Mesenchymal stem cell (in vitro differentiated cells and primary cell): Measurements from ENCODE around the gene PLXNA2.
A peak's percentile ranks its signal among the peaks of the same experiment; 100 is the strongest.

Experiments used
- DNase-seq: peaks from one replicate; pipeline ENCODE4 v3.0.0-alpha.2; 2013
- H2AFZ ChIP-seq: one replicate; pipeline ENCODE4 v1.6.1; 2013; ENCODE audit warnings: low read depth, mild to moderate bottlenecking, control low read depth, inconsistent platforms, low read length, moderate library complexity
- H2AK5ac ChIP-seq: 2 replicates; pipeline ENCODE4 v1.6.1; 2013; ENCODE audit warnings: low read length, moderate library complexity, mild to moderate bottlenecking, inconsistent platforms; ENCODE audit not compliant: severe bottlenecking
- H2BK120ac ChIP-seq: one replicate; pipeline ENCODE4 v1.6.1; 2013; ENCODE audit warnings: low read depth, mild to moderate bottlenecking, inconsistent platforms, low read length, moderate library complexity
- H2BK12ac ChIP-seq, 2 experiments: one replicate each; pipeline ENCODE4 v1.6.1; 2013; ENCODE audit warnings: inconsistent platforms in 2 of 2, low read length in 2 of 2, mild to moderate bottlenecking in 2 of 2, moderate library complexity in 2 of 2, control low read depth in 1 of 2
- H2BK15ac ChIP-seq: one replicate; pipeline ENCODE4 v1.6.1; 2013; ENCODE audit warnings: mild to moderate bottlenecking, low read depth, inconsistent platforms; ENCODE audit not compliant: poor library complexity, severe bottlenecking
- H2BK5ac ChIP-seq: 2 replicates; pipeline ENCODE4 v1.6.1; 2013; ENCODE audit warnings: low read depth, mild to moderate bottlenecking, low read length, control low read depth, inconsistent platforms; ENCODE audit not compliant: poor library complexity, severe bottlenecking
- H3K14ac ChIP-seq, 2 experiments: one replicate each; pipeline ENCODE4 v1.6.1; 2013; ENCODE audit warnings: inconsistent platforms in 2 of 2, low read length in 2 of 2, control low read depth in 1 of 2, mild to moderate bottlenecking in 1 of 2, moderate library complexity in 1 of 2
- H3K18ac ChIP-seq, 2 experiments: one replicate each; pipeline ENCODE4 v1.6.1; 2013; ENCODE audit warnings: inconsistent platforms in 2 of 2, low read length in 2 of 2, control low read depth in 1 of 2, low read depth in 1 of 2, mild to moderate bottlenecking in 1 of 2
- H3K23ac ChIP-seq, 2 experiments: one replicate each; pipeline ENCODE4 v1.6.1; 2013; ENCODE audit warnings: inconsistent platforms in 2 of 2, low read length in 2 of 2, mild to moderate bottlenecking in 2 of 2, moderate library complexity in 2 of 2, control low read depth in 1 of 2
- H3K27ac ChIP-seq: 2 replicates; pipeline ENCODE4 v1.5.1; 2013; ENCODE audit warnings: mild to moderate bottlenecking, moderate library complexity, low read length, control low read depth, inconsistent platforms; ENCODE audit not compliant: poor library complexity, severe bottlenecking
- H3K27me3 ChIP-seq, 2 experiments: 2 replicates each; pipeline versions ENCODE4 v1.6.1 to v1.7.0; 2013; ENCODE audit warnings: low read length in 2 of 2, mild to moderate bottlenecking in 2 of 2, moderate library complexity in 2 of 2, control low read depth in 1 of 2, inconsistent platforms in 1 of 2; ENCODE audit not compliant: control insufficient read depth in 1 of 2, insufficient read depth in 1 of 2
- H3K36me3 ChIP-seq, 2 experiments: 2 replicates each; pipeline versions ENCODE4 v1.6.1 to v1.7.0; 2013; ENCODE audit warnings: low read length in 2 of 2, control low read depth in 1 of 2, inconsistent platforms in 1 of 2, low read depth in 1 of 2, mild to moderate bottlenecking in 1 of 2; ENCODE audit not compliant: insufficient read depth in 2 of 2, control insufficient read depth in 1 of 2
- H3K4ac ChIP-seq, 2 experiments: one replicate each; pipeline ENCODE4 v1.6.1; 2013; ENCODE audit warnings: inconsistent platforms in 2 of 2, low read length in 2 of 2, mild to moderate bottlenecking in 2 of 2, moderate library complexity in 2 of 2, control low read depth in 1 of 2, low read depth in 1 of 2
- H3K4me1 ChIP-seq: 2 replicates; pipeline ENCODE4 v1.6.1; 2013; ENCODE audit warnings: low read depth, low read length, control low read depth; ENCODE audit not compliant: control insufficient read depth, insufficient read depth
- H3K4me2 ChIP-seq: 2 replicates; pipeline ENCODE4 v1.6.1; 2013; ENCODE audit warnings: low read length, mild to moderate bottlenecking, inconsistent platforms; ENCODE audit not compliant: poor library complexity, severe bottlenecking
- H3K4me3 ChIP-seq, 2 experiments: 2 replicates each; pipeline versions ENCODE4 v1.5.1 to v1.7.0; 2013; ENCODE audit warnings: low read length in 2 of 2, mild to moderate bottlenecking in 2 of 2, control low read depth in 1 of 2, low read depth in 1 of 2; ENCODE audit not compliant: insufficient read depth in 1 of 2
- H3K79me1 ChIP-seq: replicated peaks from 2 replicates; pipeline ENCODE4 v1.6.1; 2013; ENCODE audit warnings: mild to moderate bottlenecking, control low read depth, low read length, inconsistent platforms; ENCODE audit not compliant: poor library complexity, severe bottlenecking
- H3K9ac ChIP-seq: 2 replicates; pipeline ENCODE4 v1.7.0; 2013; ENCODE audit warnings: mild to moderate bottlenecking, low read length, moderate library complexity
- H3K9me3 ChIP-seq: 2 replicates; pipeline ENCODE4 v1.7.0; 2013; ENCODE audit warnings: mild to moderate bottlenecking, low read length; ENCODE audit not compliant: control insufficient read depth
- H4K8ac ChIP-seq: one replicate; pipeline ENCODE4 v1.6.1; 2013; ENCODE audit warnings: inconsistent platforms, mild to moderate bottlenecking, low read length, moderate library complexity
- H4K91ac ChIP-seq: one replicate; pipeline ENCODE4 v1.6.1; 2013; ENCODE audit warnings: mild to moderate bottlenecking, low read length, inconsistent platforms
- WGBS: methylation state at CpG from one replicate; pipeline ENCODE4 v1.1.7; 2013; ENCODE audit warnings: mixed read lengths; 5-methylcytosine and 5-hydroxymethylcytosine counted together

The PLXNA2 gene

DNA sequence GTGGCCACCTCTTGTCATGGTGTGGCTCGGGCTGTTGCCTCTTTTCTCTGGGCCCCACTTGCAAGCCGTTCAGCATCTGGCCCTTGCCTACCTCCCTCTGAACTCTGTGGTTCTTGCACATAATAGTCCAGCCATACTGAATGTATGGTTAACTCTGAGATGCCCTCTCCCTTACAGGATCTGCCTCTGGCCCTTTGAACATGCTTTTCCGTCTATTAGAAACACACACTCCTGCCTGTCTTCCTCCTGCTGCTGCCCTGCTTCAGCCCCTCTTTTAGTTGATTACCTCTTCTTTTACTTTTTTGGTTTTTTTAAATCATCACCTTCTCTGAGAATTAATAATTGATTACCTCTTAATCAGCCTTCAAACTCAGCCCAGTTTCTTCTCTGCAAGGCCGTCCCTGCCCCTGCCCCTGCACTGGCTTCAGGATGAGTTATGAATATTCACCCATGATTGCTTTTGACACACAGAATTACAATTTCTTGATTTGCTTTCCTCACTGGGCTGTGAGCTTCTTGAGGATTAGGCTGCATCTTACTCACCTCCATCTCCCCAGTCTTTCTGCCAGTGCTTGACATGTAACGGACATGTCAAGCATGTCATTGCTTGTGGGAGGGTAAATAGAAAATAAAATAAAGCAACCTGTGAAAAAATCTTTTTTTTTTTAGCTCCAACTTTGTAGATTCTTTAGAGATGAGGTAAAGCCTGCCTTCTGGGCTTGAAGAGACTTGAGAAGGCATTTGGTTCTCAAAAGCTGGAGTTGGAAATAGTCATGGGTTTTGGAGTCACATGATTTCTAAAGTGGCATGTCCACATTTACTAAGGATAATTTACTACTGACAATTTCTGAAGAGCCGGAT is 158.3 kb downstream of the PLXNA2 start:
- H2BK12ac ChIP-seq: no peak overlapping the region
- no peak overlapping the region for H2BK5ac ChIP-seq
- H4K91ac ChIP-seq: no peak overlapping the region
- peak overlapping the region in 1 of 2 experiments; percentile 72 for H3K4me3 ChIP-seq
- no peak overlapping the region for H3K14ac ChIP-seq
- 79% methylated on average over 5 of the region's 6 CpGs for WGBS
- H3K9me3 ChIP-seq: no peaks in the 10 kb centered on the region
- H2AFZ ChIP-seq: peak overlapping the region; percentile 7
- no peak overlapping the region for H3K4ac ChIP-seq
- H3K18ac ChIP-seq: peak overlapping the region in 1 of 2 experiments; percentile 87
- H3K36me3 ChIP-seq: peaks cover 0 to 6% of the 10 kb centered on the region in 2 experiments
- H3K27me3 ChIP-seq: no peaks in the 10 kb centered on the region
- H3K4me2 ChIP-seq: peak overlapping the region; percentile 48
- peak overlapping the region; percentile 54 for H2BK120ac ChIP-seq
- peak overlapping the region; percentile 88 for H3K9ac ChIP-seq
- H4K8ac ChIP-seq: no peak overlapping the region
- peak overlapping the region; percentile 73 for H3K27ac ChIP-seq
- peak overlapping the region; percentile 47 for H2AK5ac ChIP-seq
- H3K23ac ChIP-seq: no peak overlapping the region
- H2BK15ac ChIP-seq: no peak overlapping the region
- no peaks in the 10 kb centered on the region for H3K79me1 ChIP-seq
- no peak for DNase-seq
- peaks cover 7% of the 10 kb centered on the region for H3K4me1 ChIP-seq

DNA sequence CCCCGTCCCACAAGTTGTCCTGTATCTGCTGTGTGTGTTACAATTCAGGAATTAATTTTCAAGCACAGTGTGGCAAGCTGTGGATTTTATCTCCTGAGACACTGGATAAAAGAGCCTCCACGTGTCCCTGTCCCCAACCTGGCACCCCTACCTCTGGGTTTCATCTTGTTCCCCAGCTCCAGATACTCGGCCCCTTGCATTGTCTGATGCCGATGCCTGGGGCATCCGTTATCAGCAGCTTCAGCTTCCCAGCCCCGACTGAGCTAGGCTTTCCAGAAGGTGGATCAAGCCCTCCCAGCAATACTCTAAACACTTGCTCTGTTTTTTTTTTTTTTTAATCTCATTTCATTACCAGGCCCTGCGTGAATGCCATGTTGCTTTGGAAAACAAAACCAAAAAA is 159.4 kb downstream of the PLXNA2 start:
- Histone ChIP-seq H4K8ac (no peak overlapping the region), H4K91ac (no peak overlapping the region), H3K4me1 (peaks cover 5% of the 10 kb centered on the region), H3K9ac (no peak overlapping the region), H3K23ac (no peak overlapping the region), H2BK15ac (no peak overlapping the region), H2AK5ac (no peak overlapping the region), H3K36me3 (peaks cover 0 to 6% of the 10 kb centered on the region in 2 experiments), H3K27ac (no peak overlapping the region), H3K79me1 (no peaks in the 10 kb centered on the region), H3K27me3 (no peaks in the 10 kb centered on the region), H2BK5ac (no peak overlapping the region), H3K9me3 (no peaks in the 10 kb centered on the region), H2BK120ac (no peak overlapping the region), H3K4me2 (no peak overlapping the region), H3K4ac (no peak overlapping the region), H3K18ac (no peak overlapping the region), H2AFZ (no peak overlapping the region), H3K14ac (no peak overlapping the region), H3K4me3 (no peak overlapping the region), H2BK12ac (no peak overlapping the region)
- DNase-seq: no peak
- WGBS: 79% methylated on average over 7 of the region's 7 CpGs

DNA sequence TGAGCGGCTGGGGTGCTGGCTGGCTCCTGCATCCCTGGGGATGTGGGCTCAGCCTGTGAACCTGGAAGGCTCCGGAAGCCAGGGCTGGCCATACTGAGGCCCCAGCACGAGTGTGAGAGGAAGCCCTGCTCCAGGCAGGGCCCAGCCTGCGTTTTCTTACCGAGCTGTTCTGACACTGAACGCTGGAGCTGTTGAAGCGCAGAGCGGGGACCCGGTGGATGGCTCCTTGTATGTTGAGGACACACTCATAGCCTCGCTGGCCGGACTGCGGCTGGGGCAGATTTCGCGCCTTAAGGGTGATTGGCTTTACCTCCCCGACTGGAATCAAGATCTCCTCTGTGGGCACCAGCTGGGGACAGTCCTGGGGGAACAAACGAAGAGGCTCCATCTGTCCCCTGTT is 160.0 kb downstream of the PLXNA2 start:
- Histone ChIP-seq H3K4me1 (peaks cover 5% of the 10 kb centered on the region), H3K27me3 (no peaks in the 10 kb centered on the region), H3K23ac (no peak overlapping the region), H2AFZ (no peak overlapping the region), H2BK120ac (no peak overlapping the region), H3K36me3 (peaks cover 0 to 6% of the 10 kb centered on the region in 2 experiments), H3K9me3 (no peaks in the 10 kb centered on the region), H3K4me2 (no peak overlapping the region), H3K14ac (no peak overlapping the region), H3K18ac (no peak overlapping the region), H3K4me3 (no peak overlapping the region), H2BK5ac (no peak overlapping the region), H3K4ac (no peak overlapping the region), H3K9ac (no peak overlapping the region), H2BK15ac (no peak overlapping the region), H2AK5ac (no peak overlapping the region), H4K91ac (peak overlapping the region; percentile 28), H3K27ac (no peak overlapping the region), H4K8ac (no peak overlapping the region), H2BK12ac (no peak overlapping the region), H3K79me1 (no peaks in the 10 kb centered on the region)
- DNase-seq: no peak
- WGBS: 96% methylated on average over 16 of the region's 16 CpGs

DNA sequence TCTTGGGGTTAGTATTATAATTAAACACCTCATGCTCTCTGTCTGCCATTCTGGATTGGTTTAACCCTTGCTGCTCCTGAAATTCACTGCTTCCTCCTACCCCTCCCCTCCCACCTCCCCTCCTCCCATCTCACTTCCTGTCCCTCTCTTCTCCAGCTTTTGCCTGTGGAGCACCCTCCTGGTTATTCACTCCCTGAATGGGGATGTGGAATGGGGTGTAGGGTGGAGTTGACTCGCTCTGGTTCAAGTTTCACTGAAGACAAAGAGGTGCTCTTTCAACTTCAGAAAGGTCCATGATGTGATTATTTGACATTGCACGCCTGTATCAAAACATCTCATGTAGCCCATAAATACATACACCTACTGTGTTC is 160.5 kb downstream of the PLXNA2 start:
- no peak overlapping the region for H2AFZ ChIP-seq
- no peaks in the 10 kb centered on the region for H3K27me3 ChIP-seq
- H3K14ac ChIP-seq: no peak overlapping the region
- no peak overlapping the region for H3K4ac ChIP-seq
- no peak overlapping the region for H3K18ac ChIP-seq
- H3K4me2 ChIP-seq: no peak overlapping the region
- no peak overlapping the region for H2BK120ac ChIP-seq
- no peak overlapping the region for H2BK12ac ChIP-seq
- H3K23ac ChIP-seq: no peak overlapping the region
- H2AK5ac ChIP-seq: no peak overlapping the region
- H3K79me1 ChIP-seq: no peaks in the 10 kb centered on the region
- H2BK5ac ChIP-seq: no peak overlapping the region
- H4K8ac ChIP-seq: no peak overlapping the region
- 100% methylated on average over 1 of the region's 2 CpGs for WGBS
- H3K4me3 ChIP-seq: no peak overlapping the region
- no peaks in the 10 kb centered on the region for H3K9me3 ChIP-seq
- H3K36me3 ChIP-seq: peaks cover 0 to 6% of the 10 kb centered on the region in 2 experiments
- no peak overlapping the region for H4K91ac ChIP-seq
- no peak for DNase-seq
- H3K4me1 ChIP-seq: peaks cover 5% of the 10 kb centered on the region
- H3K9ac ChIP-seq: no peak overlapping the region
- no peak overlapping the region for H2BK15ac ChIP-seq
- no peak overlapping the region for H3K27ac ChIP-seq
